ENCODE results near the gene AUTS2.

DNA sequence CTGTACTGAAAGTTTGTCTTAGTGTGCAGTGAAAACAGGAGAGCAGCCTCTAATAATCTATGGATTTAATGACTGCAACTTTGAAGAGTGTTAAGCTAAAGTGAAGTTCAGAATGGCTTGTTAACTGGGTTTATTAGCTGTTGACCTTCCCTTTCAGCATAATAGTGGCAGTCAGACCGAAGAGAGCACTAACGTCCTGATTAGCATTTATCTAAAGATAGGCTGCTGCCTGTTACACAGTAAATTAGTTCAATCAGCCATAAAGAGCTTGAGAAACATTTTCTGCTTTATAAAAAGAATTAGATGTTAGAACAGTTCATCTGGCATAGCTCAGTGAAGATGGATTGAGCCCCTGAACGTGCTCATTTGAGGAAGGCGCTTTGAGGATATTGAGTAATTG lies 433.0 kb downstream of the AUTS2 start:
- TF ChIP-seq TARDBP (IDR thresholded peaks at IDR 0.05) (no peak), ARNT (IDR thresholded peaks at IDR 0.05) (no peak), HDGF (IDR thresholded peaks at IDR 0.05; ENCODE audit: borderline replicate concordance) (no peak), NFRKB (IDR thresholded peaks at IDR 0.05) (no peak)
